Hepatocyte (in vitro differentiated cells): Measurements from ENCODE around the gene ATP2C2.

Source experiments
- CTCF ChIP-seq: fragments of 200-600 bp; sonication (generic); IDR thresholded peaks from 2 replicates; pipeline ENCODE4 v1.5.1; 2016; ENCODE audit warnings: antibody characterized with exemption, mild to moderate bottlenecking; ENCODE audit not compliant: poor library complexity
- EZH2 ChIP-seq: fragments of 200-600 bp; sonication (generic); IDR thresholded peaks from 2 replicates; pipeline ENCODE4 v1.6.1; 2016; ENCODE audit warnings: antibody characterized with exemption, mild to moderate bottlenecking, borderline replicate concordance
- EZH2phosphoT487 ChIP-seq: fragments of 200-600 bp; sonication (generic); IDR thresholded peaks from one replicate; pipeline ENCODE4 v1.6.1; 2018; ENCODE audit warnings: antibody characterized with exemption, mild to moderate bottlenecking, low read depth, moderate library complexity; ENCODE audit not compliant: unreplicated experiment, severe bottlenecking

GRCh38 chr16:84334058-84334457 lies 34.3 kb upstream of the ATP2C2 start:
- TF ChIP-seq CTCF, result no peak
- TF ChIP-seq EZH2, result no peak
- TF ChIP-seq EZH2phosphoT487, result no peak
